HG03354 (cell line): ENCODE data around the gene HTR3E.
"Not testable (repeated sequence)": the region's sequence is repeated elsewhere in the genome, so short reads cannot be mapped to it uniquely, and the experiment has no call there.

Experiments
- ATAC-seq: cut with Tn5 transposase; IDR thresholded peaks from one replicate; pipeline ENCODE4 v1.9.1; 2021; ENCODE audit warnings: mild to moderate bottlenecking; ENCODE audit not compliant: unreplicated experiment, poor library complexity, severe bottlenecking

The HTR3E gene

GRCh38 chr3:184099806-184100686 is 3.2 kb downstream of the HTR3E start:
- ATAC-seq, result no peak

DNA sequence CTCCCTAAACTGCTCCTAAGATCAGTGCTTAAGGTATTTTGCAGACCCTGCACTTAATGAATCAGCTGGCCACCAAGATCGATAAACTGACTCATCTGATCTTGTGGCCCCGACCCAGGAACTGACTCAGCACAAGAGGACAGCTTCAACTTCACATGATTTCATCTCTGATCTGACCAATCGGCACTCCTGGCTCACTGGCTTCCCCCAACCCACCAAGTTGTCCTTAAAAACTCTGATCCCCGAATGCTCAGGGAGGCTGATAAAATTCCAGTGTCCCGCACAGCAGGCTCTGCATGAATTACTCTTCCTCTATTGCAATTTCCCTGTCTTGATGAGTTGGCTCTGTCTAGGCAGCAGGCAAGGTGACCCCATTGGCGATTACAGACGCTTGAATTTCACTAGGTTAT is 13.5 kb downstream of the HTR3E start:
- ATAC-seq, result no peak

DNA sequence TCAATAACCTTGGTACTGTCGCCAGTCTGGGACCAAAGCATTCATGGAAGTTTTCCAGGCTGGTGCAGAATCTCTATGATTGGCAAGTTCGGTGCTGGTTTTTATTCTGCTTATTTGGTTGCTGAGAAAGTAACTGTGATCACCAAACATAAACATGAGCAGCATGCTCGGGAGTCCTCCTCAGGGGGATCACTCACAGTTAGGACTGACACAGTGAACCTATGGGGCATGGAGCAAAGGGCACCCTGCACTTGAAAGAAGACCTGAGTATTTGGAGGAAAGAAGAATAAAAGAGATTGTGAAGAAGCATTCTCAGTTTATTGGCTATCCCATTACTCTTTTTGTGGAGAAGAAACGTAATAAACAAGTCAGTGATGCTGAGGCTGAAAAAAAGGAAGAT is 19.2 kb downstream of the HTR3E start:
- ATAC-seq, result no peak

DNA sequence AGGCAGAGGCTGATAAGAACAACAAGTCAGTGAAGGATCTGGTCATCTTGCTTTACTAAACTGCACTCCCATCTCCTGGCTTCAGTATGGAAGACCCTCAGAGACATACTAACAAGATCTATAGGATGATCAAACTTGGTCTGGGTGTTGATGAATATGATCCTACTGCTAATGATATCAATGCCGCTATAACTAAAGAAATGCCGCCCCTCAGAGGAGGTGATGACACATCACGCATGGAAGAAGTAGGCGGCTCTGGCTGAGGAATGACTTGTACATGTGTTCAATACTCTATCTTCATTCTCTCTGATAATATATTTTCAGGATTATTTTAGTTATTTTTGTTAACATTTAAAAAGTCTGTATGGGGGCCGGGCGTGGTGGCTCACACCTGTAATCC is 20.8 kb downstream of the HTR3E start:
- no peak for ATAC-seq

DNA sequence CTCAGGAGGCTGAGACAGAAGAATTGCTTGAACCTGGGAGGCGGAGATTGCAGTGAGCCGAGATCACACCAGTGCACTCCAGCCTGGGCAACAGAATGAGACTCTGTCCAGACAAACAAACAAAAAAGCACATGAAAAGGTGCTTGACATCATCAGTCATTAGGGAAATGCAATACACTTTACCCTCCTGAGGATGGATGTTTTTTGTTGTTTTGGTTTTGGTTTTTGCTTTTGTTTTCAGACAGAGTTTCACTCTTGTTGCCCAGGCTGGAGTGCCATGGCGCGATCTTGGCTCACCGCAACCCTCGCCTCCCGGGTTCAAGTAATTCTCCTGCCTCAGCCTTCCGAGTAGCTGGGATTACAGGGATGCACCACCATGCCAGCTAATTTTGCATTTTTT is 24.2 kb downstream of the HTR3E start:
- ATAC-seq, result not testable (repeated sequence)

- ATAC-seq, result no peak
These were observed 29.1 kb downstream of the HTR3E start for GRCh38 chr3:184126006-184126405.

DNA sequence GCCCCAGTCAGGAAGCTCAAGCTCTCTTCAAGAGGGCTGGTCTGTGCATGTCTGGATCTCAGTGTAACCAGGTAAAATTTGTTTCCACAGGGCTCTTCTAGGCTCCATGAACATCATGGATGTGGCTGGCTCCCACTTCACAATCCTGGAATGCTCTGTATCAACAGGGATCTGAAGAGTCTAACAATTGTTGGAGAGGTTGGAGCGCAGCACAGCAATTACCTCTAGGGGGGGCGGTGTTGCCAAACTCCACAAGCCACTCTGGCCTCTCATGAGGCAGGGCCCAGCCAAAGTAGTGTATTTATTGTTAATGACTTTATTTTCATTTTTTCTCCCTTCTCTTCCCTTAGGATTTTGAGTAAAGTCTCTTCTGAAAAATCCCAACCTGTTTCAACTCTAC is 32.1 kb downstream of the HTR3E start:
- no peak for ATAC-seq

GRCh38 chr3:184132945-184133344 is 36.1 kb downstream of the HTR3E start:
- ATAC-seq, result no peak

DNA sequence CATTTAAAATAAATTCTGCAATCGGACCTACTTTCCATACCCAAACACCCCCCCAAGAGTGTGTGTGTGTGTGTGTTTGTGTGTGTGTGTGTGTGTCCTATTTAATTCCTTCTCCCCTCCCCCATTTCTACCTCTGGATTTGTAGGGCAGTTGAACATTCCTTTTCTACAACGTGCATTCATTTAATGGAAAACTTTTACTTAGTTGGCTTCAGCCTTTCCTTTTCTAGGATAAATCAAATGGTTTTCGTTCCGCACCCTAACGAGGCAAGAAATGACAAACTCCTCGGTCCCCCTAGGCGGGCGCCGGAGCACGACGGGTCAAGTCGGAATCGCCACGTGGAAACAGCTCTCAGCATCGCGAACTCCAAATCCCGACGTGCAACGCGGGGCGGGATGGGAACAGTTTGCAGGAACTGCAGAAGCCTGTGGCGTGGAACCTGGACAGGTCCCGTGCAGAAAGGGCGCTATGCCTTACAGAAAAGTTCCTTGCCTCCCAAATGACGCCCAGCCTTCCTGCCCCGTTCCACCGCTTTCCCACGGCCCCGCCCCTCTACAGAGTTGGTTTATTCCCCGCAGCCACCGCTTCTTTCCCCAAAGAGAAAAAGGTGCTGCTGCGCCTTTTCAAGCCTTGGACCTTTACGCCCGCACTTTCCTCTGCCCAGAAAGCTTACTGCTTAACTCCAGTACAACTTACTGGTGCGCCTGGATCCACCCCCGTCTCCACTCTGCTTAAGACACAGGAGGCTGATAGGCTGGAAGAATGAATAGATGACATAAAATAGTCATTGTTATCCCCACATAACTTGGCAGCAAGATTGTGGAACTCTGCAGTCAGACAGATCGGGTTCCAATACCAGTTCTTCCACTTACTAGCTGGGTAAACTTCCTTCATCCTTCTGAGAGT is 37.2 kb downstream of the HTR3E start:
- peak; percentile 41 for ATAC-seq

GRCh38 chr3:184134746-184135148 is 37.9 kb downstream of the HTR3E start:
- ATAC-seq, result peak; percentile 13

- peak; percentile 86 for ATAC-seq
These were observed 38.5 kb downstream of the HTR3E start, which contains the start of gene EIF2B5 for GRCh38 chr3:184135149-184135910. Gene EIF2B5 (plus strand): TSS chr3:184135358. CDS start chr3:184135386, 28 bp downstream.

- ATAC-seq, result peak; percentile 2
These were observed 39.0 kb downstream of the HTR3E start for GRCh38 chr3:184135911-184136260.

DNA sequence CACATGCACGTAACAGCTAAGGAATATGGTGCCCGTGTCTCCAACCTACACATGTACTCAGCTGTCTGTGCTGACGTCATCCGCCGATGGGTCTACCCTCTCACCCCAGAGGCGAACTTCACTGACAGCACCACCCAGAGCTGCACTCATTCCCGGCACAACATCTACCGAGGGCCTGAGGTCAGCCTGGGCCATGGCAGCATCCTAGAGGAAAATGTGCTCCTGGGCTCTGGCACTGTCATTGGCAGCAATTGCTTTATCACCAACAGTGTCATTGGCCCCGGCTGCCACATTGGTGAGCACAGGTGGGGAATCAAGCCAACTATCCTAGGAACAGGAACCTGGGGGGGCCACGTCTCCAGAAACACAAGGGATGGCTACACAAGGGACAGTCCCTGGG is 43.6 kb downstream of the HTR3E start:
- ATAC-seq, result no peak

GRCh38 chr3:184142199-184142598 is 45.3 kb downstream of the HTR3E start:
- no peak for ATAC-seq

DNA sequence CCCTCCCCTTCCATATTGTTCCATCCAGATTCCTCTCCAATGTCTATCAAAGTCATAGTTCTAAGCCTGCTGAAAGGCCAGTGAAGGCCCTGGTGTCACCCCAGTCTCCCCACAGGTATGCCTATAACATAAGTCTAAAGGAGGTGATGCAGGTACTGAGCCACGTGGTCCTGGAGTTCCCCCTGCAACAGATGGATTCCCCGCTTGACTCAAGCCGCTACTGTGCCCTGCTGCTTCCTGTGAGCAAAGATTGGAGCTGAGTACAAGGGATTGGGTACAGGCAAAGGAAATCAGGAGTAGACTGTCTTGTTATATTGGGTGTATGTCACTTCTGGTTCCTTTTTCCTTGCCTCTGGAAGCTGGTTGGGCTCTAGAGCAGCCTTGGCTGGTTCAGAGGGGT is 46.5 kb downstream of the HTR3E start:
- ATAC-seq, result no peak

DNA sequence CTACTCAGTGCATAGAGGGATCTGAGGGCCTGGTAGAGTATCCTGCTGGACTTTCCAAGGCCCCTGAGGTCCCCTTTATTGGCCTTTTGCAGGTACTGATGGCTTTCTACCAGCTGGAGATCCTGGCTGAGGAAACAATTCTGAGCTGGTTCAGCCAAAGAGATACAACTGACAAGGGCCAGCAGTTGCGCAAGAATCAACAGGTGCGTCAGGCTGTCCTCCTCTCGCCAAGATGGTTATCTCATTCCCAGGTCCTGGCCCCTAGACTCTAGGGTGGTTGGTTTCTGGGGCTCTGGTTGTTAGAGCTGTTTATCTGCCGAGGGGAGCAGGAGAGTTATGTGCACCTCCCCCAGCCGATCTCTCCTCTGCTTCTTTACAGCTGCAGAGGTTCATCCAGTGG is 47.6 kb downstream of the HTR3E start:
- ATAC-seq, result no peak

GRCh38 chr3:184145111-184145524 is 48.3 kb downstream of the HTR3E start:
- ATAC-seq, result no peak

DNA sequence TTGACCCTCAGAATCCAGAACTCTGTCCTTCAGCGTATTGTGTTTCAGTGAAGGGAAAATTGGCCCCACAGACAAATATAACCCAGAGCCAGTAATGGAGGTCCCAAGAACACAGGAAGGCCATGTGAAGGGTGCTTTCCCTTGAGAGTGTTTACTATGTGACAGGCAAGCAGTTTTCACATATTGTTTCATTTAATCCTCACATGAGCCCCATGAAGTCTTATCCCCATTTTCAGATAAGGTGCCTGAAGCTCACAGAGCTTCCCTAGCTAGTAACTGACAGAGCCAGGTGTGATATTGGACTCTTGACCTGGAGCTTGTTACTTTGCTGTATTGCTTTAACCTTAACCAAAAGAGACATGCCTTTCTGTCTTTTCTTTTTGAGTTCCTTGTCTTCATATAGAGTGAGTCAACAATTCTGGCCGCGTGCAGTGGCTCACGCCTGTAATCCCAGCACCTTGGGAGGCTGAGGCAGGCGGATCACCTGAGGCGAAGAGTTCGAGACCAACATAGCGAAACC is 48.9 kb downstream of the HTR3E start:
- ATAC-seq, result no peak

DNA sequence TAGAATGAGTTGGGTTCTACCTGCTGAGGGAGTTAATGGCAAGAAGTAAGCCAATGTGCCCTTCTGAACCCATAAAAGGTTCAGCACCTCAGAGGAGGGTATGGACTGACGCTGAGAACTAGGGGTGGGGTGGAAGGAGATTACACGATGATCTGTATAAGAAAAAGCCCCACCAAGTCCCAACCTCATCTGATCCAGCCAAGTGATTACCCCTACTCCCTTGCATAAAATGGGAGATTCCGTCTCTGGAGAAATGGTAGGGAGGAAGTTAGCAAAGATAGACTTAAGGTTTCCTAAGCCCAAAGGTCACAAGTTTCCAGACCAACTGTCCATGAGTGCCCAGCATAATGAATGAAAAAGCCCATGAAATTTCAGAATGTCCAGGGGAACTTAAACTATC is 51.2 kb downstream of the HTR3E start:
- ATAC-seq, result no peak

- ATAC-seq, result no peak
These were observed 52.3 kb downstream of the HTR3E start for GRCh38 chr3:184149123-184149522.
